Measurements from ENCODE around the gene KCNH8. TPM values are rescaled to one million over a fixed set of nuclear protein-coding genes. Genes with fewer than 3 reads are reported as not detected.

The KCNH8 gene
- total RNA-seq, 4 donors from 2014 or later = 0.55 to 1.1 (median 1.00) TPM; not detected in 1

- H3K4me1 ChIP-seq = no peaks in the 10 kb centered on the region
- intact Hi-C loops (cut with DNase I; ENCODE audit: low total_unique reads) = no loop called here
- no peak for TF ChIP-seq POLR2A (IDR thresholded peaks at IDR 0.05)
- no peak for TF ChIP-seq CTCF (IDR thresholded peaks at IDR 0.05)
- TF ChIP-seq POLR2AphosphoS5 (IDR thresholded peaks at IDR 0.05) = no peak
- no peak for TF ChIP-seq EP300 (IDR thresholded peaks at IDR 0.05; ENCODE audit: low read depth)
These were observed 251.5 kb downstream of the KCNH8 start for GRCh38 chr3:19399836-19400235.

GRCh38 chr3:19420159-19420558 lies 271.8 kb downstream of the KCNH8 start:
- TF ChIP-seq EP300 (IDR thresholded peaks at IDR 0.05; ENCODE audit: low read depth) (no peak), POLR2A (IDR thresholded peaks at IDR 0.05) (no peak), POLR2AphosphoS5 (IDR thresholded peaks at IDR 0.05) (no peak)
- Histone ChIP-seq H3K4me3 (no peak overlapping the region), H3K4me1 (no peaks in the 10 kb centered on the region), H3K36me3 (no peaks in the 10 kb centered on the region), H3K9me3 (no peaks in the 10 kb centered on the region), H3K27me3 (no peaks in the 10 kb centered on the region), H3K27ac (no peak overlapping the region)
- in situ Hi-C loops (cut with MboI; ENCODE audit: low pct_ligation_motif_present in 1 of 4, low pct_unique_long_range_greater_than_20kb in 1 of 4, low sequenced_read_pairs in 3 of 4) (no loop called here), intact Hi-C loops (cut with DNase I; ENCODE audit: low total_unique reads) (no loop called here)
- DNase-seq = no peak
- 65 to 73% methylated on average over 4 of the region's 4 CpGs for WGBS, 2 donors (ENCODE audit: low coverage in 1 of 2)

More at GRCh38 chr3:19399836-19400235, 251.5 kb downstream of the KCNH8 start:
- H3K9me3 ChIP-seq = no peaks in the 10 kb centered on the region
- DNase-seq = no peak
- no peak overlapping the region for H3K4me3 ChIP-seq
- in situ Hi-C loops (cut with MboI; ENCODE audit: low pct_ligation_motif_present in 1 of 4, low pct_unique_long_range_greater_than_20kb in 1 of 4, low sequenced_read_pairs in 3 of 4) = no loop called here
- no peaks in the 10 kb centered on the region for H3K27me3 ChIP-seq
- no peaks in the 10 kb centered on the region for H3K36me3 ChIP-seq
- no peak overlapping the region for H3K27ac ChIP-seq
- 80 to 95% methylated on average over 1 to 2 of the region's 2 CpGs for WGBS, 2 donors (ENCODE audit: low coverage in 1 of 2)

- DNase-seq = no peak
- H3K4me3 ChIP-seq = no peak overlapping the region
- no peaks in the 10 kb centered on the region for H3K36me3 ChIP-seq
- no peaks in the 10 kb centered on the region for H3K4me1 ChIP-seq
- TF ChIP-seq POLR2AphosphoS5 (IDR thresholded peaks at IDR 0.05) (no peak), POLR2A (IDR thresholded peaks at IDR 0.05) (no peak), EP300 (IDR thresholded peaks at IDR 0.05; ENCODE audit: low read depth) (no peak), CTCF (IDR thresholded peaks at IDR 0.05) (no peak)
- H3K27ac ChIP-seq = no peak overlapping the region
- H3K27me3 ChIP-seq = no peaks in the 10 kb centered on the region
- 60 to 89% methylated on average over 1 of the region's 1 CpG for WGBS, 2 donors (ENCODE audit: low coverage in 1 of 2)
- intact Hi-C loops (cut with DNase I; ENCODE audit: low total_unique reads) (no loop called here), in situ Hi-C loops (cut with MboI; ENCODE audit: low pct_ligation_motif_present in 1 of 4, low pct_unique_long_range_greater_than_20kb in 1 of 4, low sequenced_read_pairs in 3 of 4) (no loop called here)
- H3K9me3 ChIP-seq = no peaks in the 10 kb centered on the region
These were observed 277.5 kb downstream of the KCNH8 start for GRCh38 chr3:19425825-19426224.

GRCh38 chr3:19427422-19428149 lies 279.3 kb downstream of the KCNH8 start:
- Histone ChIP-seq H3K27ac (no peak overlapping the region), H3K27me3 (no peaks in the 10 kb centered on the region), H3K36me3 (no peaks in the 10 kb centered on the region), H3K4me1 (no peaks in the 10 kb centered on the region), H3K9me3 (no peaks in the 10 kb centered on the region), H3K4me3 (no peak overlapping the region)
- in situ Hi-C loops (cut with MboI; ENCODE audit: low pct_ligation_motif_present in 1 of 4, low pct_unique_long_range_greater_than_20kb in 1 of 4, low sequenced_read_pairs in 3 of 4) = no loop called here
- intact Hi-C loops (cut with DNase I; ENCODE audit: low total_unique reads) = no loop called here
- TF ChIP-seq CTCF (IDR thresholded peaks at IDR 0.05) (no peak), POLR2A (IDR thresholded peaks at IDR 0.05) (no peak), EP300 (IDR thresholded peaks at IDR 0.05; ENCODE audit: low read depth) (no peak), POLR2AphosphoS5 (IDR thresholded peaks at IDR 0.05) (no peak)
- 63 to 75% methylated on average over 1 of the region's 1 CpG for WGBS, 2 donors (ENCODE audit: low coverage in 1 of 2)
- no peak for DNase-seq
